ENCODE data around the gene TENM3. TPM values are rescaled to one million over a fixed set of nuclear protein-coding genes. Genes with fewer than 3 reads are reported as not detected.

The TENM3 gene
- total and polyA plus RNA-seq, 2 donors: 2.8 to 26.6 TPM

DNA sequence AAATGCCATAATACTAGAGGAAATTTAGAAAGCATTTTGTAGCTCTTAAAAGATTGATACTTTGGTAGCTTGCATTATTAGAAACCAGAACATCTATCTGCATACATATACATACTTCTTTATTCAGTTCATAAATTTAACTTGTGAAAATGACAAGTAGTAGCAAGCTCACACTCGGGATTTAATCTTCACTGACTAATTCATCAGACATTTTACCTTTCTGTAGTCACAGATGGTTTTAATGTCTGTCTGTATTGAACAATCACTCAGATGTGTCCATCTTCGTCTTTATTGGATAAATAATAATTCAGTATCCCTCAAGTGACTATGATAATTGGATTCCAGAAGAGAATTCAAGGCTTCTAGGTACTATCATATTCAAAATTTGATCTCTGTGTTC, 232.3 kb downstream of the TENM3 start:
- Histone ChIP-seq H3K27ac (ENCODE audit: low read depth) (no peak overlapping the region), H3K4me3 (ENCODE audit: low read depth, low read length) (no peak overlapping the region), H3K36me3 (ENCODE audit: insufficient read depth) (no peaks in the 10 kb centered on the region), H3K4me1 (ENCODE audit: insufficient read depth) (no peaks in the 10 kb centered on the region)
- DNase-seq (ENCODE audit: extremely low spot score): no peak
- 70% methylated on average over 2 of the region's 2 CpGs for WGBS

DNA sequence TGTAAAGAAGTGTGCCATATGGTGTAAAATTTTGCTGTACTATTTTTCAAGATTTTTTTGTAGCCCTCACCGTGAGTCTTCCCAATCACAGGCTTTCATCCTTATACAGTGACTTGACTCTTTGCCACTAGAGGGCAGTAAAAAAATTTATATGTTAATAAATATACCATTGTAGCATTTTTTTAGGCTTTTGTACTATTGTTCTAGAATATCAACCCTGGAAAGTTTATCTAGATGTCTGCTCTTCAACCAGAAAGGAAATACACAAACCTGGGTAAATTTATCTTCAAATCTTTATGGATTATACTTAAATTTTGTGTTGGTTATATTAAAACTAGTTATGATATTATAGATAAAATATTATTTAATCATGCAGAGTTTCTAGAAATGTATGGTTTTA, 235.3 kb downstream of the TENM3 start:
- Histone ChIP-seq H3K4me3 (ENCODE audit: low read depth, low read length) (no peak overlapping the region), H3K27ac (ENCODE audit: low read depth) (no peak overlapping the region), H3K4me1 (ENCODE audit: insufficient read depth) (no peaks in the 10 kb centered on the region), H3K36me3 (ENCODE audit: insufficient read depth) (no peaks in the 10 kb centered on the region)
- DNase-seq (ENCODE audit: extremely low spot score): no peak
- 1% methylated on average over 1 of the region's 1 CpG for WGBS

DNA sequence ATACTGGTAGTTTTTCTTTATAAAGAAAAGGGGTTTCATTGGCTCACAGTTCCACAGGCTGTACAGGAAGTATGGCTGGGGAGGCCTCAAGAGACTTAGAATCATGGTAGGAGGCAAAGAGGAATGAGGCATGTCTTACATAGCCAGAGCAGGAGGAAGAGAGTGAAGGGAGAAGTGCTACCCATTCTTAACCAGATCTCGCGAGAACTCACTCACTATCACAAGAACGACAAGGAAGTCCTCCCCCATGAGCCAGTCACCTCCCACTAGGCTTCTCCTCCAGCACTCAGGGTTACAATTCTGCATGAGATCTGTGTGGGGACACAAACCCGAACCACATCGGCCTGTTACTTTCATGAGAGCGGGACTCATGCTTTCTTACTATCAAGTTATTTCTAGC, 240.5 kb downstream of the TENM3 start:
- no peaks in the 10 kb centered on the region for H3K4me1 ChIP-seq (ENCODE audit: insufficient read depth)
- WGBS: 94% methylated on average over 6 of the region's 6 CpGs
- H3K27ac ChIP-seq (ENCODE audit: low read depth): no peak overlapping the region
- no peak for DNase-seq (ENCODE audit: extremely low spot score)
- H3K4me3 ChIP-seq (ENCODE audit: low read depth, low read length): no peak overlapping the region
- H3K36me3 ChIP-seq (ENCODE audit: insufficient read depth): no peaks in the 10 kb centered on the region

DNA sequence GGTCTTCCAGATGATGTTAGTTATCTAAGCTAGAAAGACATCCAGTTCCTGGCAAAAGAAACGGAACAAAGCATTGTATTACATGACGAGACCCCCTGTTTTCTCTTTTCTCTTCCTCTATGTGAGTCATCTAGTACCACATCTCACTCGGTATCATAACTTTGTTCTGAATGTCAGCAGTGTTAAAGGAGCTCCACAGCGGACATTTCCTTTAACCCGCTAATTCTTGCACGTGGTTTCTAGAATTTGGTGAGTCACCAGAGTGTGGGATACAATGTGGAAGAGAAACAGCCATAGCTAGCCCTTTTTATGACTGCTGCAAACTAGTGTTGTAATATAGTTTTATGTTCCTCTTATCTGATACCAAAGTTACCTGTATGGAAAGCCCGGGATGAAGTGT, 243.7 kb downstream of the TENM3 start:
- WGBS: 81% methylated on average over 7 of the region's 7 CpGs
- H3K4me3 ChIP-seq (ENCODE audit: low read depth, low read length): no peak overlapping the region
- no peaks in the 10 kb centered on the region for H3K36me3 ChIP-seq (ENCODE audit: insufficient read depth)
- H3K27ac ChIP-seq (ENCODE audit: low read depth): no peak overlapping the region
- H3K4me1 ChIP-seq (ENCODE audit: insufficient read depth): no peaks in the 10 kb centered on the region
- DNase-seq (ENCODE audit: extremely low spot score): no peak

DNA sequence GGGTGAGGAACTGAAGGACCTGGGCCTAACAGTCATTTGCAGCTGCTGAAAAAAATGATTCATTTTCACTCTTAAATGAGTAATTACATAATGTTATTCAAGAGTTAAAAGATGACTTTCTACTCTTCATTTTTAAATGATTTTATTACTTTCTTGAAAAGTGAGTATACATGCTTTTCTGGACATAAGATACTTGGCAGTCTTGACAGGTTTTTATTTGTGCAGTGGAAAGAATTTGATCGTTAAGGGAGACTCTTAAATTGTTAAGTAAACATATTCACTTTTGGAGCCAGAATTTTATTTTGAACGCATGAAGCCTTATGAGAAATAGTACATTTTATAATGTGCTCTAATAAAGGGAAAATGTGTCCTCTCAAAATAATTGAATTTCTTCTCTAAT, 245.7 kb downstream of the TENM3 start:
- Histone ChIP-seq H3K36me3 (ENCODE audit: insufficient read depth) (no peaks in the 10 kb centered on the region), H3K4me3 (ENCODE audit: low read depth, low read length) (no peak overlapping the region), H3K4me1 (ENCODE audit: insufficient read depth) (no peaks in the 10 kb centered on the region), H3K27ac (ENCODE audit: low read depth) (no peak overlapping the region)
- WGBS: 54% methylated on average over 2 of the region's 2 CpGs
- no peak for DNase-seq (ENCODE audit: extremely low spot score)

DNA sequence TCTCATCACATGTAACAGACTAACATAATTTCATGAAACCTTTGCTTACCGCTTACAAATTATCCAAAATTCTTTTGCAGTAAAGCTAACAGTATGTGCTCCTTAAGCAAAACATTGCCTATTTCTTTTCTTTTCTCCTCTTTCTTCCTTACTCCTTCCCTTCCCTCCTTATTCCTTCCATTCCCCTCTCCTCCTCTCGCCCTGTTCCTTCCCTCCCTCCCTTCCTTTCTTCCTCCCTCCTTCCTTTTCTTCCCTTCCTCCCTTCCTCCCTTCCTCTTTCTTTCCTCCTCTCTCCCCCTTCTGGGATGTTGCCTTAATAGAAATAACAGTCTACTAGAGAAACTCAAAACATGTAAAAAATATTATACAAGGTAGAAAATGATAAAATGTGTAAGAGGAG, 246.4 kb downstream of the TENM3 start:
- no peak for DNase-seq (ENCODE audit: extremely low spot score)
- WGBS: 95% methylated on average over 2 of the region's 2 CpGs

DNA sequence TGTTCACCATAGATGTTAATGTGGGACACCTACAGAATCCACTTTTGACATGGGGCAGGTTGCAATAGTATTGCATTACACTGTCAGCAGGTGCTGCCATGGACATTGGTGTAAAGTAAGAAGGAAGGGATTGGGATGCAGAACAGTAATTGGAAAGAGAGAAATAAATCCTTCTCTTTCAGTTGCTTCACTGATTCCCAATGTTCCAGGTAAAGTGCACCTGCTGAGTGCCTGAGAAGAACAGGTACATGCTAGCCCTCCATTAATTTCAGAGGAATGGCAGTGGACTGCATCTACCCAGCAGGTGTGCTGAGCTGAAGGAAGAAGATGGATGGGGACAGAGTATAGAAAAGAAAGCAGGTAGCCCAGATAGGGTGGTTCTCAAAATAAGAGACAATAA, 248.5 kb downstream of the TENM3 start:
- Histone ChIP-seq H3K27ac (ENCODE audit: low read depth) (no peak overlapping the region), H3K4me3 (ENCODE audit: low read depth, low read length) (no peak overlapping the region)

More for the DNA sequence above, 246.4 kb downstream of the TENM3 start:
- Histone ChIP-seq H3K36me3 (ENCODE audit: insufficient read depth) (no peaks in the 10 kb centered on the region), H3K4me1 (ENCODE audit: insufficient read depth) (no peaks in the 10 kb centered on the region), H3K4me3 (ENCODE audit: low read depth, low read length) (no peak overlapping the region), H3K27ac (ENCODE audit: low read depth) (no peak overlapping the region)

DNA sequence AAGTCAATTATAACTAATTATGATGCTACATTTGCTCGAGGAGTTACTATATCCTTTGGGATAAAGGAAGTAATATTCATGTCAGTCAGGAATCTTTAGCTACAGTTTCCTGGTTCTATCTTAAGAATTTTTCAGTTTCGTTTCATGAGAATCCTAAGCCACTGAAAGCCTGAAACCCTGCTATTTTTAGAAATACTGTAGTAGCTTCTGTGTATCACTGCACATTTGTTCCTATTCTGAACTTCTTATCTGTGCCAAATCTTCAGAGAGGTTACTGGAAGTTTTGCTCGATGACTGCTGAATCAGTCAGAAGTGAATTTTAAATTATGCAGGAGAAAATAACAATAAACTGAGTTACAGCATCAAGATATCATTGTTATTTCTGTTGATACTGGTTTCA, 249.2 kb downstream of the TENM3 start:
- Histone ChIP-seq H3K36me3 (ENCODE audit: insufficient read depth) (no peaks in the 10 kb centered on the region), H3K4me1 (ENCODE audit: insufficient read depth) (no peaks in the 10 kb centered on the region), H3K27ac (ENCODE audit: low read depth) (no peak overlapping the region), H3K4me3 (ENCODE audit: low read depth, low read length) (no peak overlapping the region)
- no peak for DNase-seq (ENCODE audit: extremely low spot score)
- 5% methylated on average over 3 of the region's 3 CpGs for WGBS

More for the DNA sequence above, 248.5 kb downstream of the TENM3 start:
- Histone ChIP-seq H3K36me3 (ENCODE audit: insufficient read depth) (no peaks in the 10 kb centered on the region), H3K4me1 (ENCODE audit: insufficient read depth) (no peaks in the 10 kb centered on the region)
- DNase-seq (ENCODE audit: extremely low spot score): no peak

DNA sequence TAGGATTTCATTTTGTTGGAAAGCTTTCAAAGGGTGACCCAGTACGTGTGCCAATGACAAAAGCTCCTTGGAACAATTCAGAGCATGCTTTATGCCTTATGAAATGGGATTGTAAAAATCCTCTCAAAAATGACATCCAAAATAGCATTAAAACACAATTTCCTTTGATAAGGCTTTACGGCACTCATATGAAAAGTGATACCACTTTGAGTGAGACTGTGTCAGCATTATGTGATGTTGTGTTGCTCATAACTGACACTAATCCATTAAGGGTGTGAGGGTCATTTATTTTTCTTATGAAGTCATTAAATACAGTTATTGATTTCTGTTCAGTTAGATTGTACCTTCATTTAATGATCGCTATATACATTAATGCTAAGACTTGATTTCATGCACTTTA, 250.2 kb downstream of the TENM3 start:
- DNase-seq (ENCODE audit: extremely low spot score): no peak
- H3K36me3 ChIP-seq (ENCODE audit: insufficient read depth): no peaks in the 10 kb centered on the region
- H3K4me3 ChIP-seq (ENCODE audit: low read depth, low read length): no peak overlapping the region
- H3K27ac ChIP-seq (ENCODE audit: low read depth): no peak overlapping the region
- H3K4me1 ChIP-seq (ENCODE audit: insufficient read depth): no peaks in the 10 kb centered on the region
- 78% methylated on average over 3 of the region's 3 CpGs for WGBS

DNA sequence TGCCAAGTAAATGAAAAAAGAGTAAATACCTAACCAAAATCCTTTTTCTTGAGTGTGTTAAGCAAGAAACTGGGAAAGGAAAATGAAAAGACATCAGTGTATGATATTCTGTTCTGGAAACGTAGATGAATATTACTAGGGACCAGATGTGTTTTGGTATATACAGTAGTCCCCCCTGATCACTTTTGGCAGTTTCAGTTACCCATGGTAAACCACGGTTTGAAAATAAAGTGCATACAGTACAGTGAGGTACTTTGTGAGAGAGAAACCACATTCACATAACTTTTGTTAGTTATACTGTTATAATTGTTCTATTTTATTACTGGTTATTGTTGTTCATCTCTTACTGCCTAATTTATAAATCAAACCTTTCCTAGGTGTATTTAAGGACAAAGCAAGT, 250.9 kb downstream of the TENM3 start:
- no peaks in the 10 kb centered on the region for H3K4me1 ChIP-seq (ENCODE audit: insufficient read depth)
- no peak overlapping the region for H3K27ac ChIP-seq (ENCODE audit: low read depth)
- no peak overlapping the region for H3K4me3 ChIP-seq (ENCODE audit: low read depth, low read length)
- WGBS: 86% methylated on average over 2 of the region's 2 CpGs
- no peak for DNase-seq (ENCODE audit: extremely low spot score)
- no peaks in the 10 kb centered on the region for H3K36me3 ChIP-seq (ENCODE audit: insufficient read depth)

DNA sequence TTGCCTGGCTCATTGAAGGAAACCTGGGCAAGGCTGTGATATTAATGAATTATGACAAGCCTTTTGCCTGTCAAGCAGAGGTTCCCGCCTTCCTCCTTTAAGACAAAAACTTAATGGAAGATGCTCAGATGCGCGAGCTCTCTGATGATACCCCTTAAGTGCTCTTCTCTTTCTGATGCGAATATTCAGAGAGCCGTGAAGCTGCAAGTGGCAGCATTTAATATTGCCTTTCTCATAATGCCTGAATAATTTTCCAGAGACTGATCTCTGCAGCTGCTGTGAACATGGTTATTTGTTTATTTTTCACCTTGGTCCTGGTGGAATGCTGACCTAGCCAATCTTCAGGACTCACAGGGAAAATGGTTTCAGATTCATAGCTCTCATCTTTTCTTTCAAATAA, 251.8 kb downstream of the TENM3 start:
- Histone ChIP-seq H3K27ac (ENCODE audit: low read depth) (no peak overlapping the region), H3K4me1 (ENCODE audit: insufficient read depth) (no peaks in the 10 kb centered on the region), H3K4me3 (ENCODE audit: low read depth, low read length) (no peak overlapping the region), H3K36me3 (ENCODE audit: insufficient read depth) (no peaks in the 10 kb centered on the region)
- 89% methylated on average over 5 of the region's 5 CpGs for WGBS
- no peak for DNase-seq (ENCODE audit: extremely low spot score)

DNA sequence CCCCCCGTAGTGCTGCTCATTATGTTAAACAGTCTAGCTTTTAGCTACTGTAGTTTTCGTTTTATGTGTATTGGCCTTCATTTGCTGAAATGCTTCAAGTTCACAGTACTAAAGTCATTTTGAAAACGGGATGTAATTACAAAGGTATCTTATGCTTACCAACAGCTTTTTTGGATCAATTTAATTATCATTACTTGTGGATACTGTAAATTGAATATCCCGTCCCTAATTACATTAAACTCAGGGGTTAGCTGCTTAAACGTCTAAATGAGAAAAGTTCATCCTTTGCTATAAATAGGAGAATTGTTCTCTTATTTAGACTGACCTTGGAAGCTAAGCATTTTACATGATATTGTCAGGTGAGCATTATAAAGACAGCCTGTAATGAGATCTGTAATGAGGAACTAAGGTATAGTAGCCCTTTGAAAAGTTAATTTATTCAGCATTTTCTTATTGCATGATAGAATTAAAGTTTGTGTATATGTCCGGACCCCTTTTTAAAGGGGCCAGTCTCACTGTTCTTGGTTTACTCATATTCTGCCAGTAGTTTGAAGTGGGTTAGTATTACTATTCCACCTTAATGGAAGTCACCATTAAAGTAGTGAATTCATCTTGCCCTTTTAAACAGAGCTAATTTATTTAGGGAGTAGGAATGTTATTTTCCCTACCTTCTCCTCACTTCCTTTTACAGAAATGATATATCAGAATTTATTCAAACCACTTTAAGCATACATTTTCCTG, 252.6 kb downstream of the TENM3 start:
- WGBS: 78% methylated on average over 6 of the region's 6 CpGs
- H3K27ac ChIP-seq (ENCODE audit: low read depth): no peak overlapping the region
- H3K4me1 ChIP-seq (ENCODE audit: insufficient read depth): no peaks in the 10 kb centered on the region
- H3K36me3 ChIP-seq (ENCODE audit: insufficient read depth): no peaks in the 10 kb centered on the region
- H3K4me3 ChIP-seq (ENCODE audit: low read depth, low read length): no peak overlapping the region
- no peak for DNase-seq (ENCODE audit: extremely low spot score)

DNA sequence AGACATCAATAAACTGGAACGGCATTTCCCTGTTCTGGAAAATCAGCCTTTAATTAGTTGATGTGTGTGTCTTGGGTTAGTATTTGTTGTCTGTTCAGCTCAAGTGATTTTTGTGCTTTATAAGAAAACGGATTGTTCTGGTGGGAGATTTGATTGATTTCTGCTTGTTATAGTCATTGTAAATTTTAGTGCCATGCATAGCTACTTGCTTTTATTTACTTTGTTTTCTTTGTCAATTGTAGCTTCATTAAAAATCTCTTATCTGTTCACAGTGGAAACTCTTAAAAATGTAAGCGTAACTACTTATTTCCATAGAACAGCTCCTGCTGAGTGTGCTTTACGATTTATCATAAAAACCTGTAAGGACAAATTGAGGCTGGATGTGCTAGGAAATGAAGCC, 253.2 kb downstream of the TENM3 start:
- H3K36me3 ChIP-seq (ENCODE audit: insufficient read depth): no peaks in the 10 kb centered on the region
- DNase-seq (ENCODE audit: extremely low spot score): no peak
- H3K27ac ChIP-seq (ENCODE audit: low read depth): no peak overlapping the region
- no peak overlapping the region for H3K4me3 ChIP-seq (ENCODE audit: low read depth, low read length)
- 67% methylated on average over 4 of the region's 4 CpGs for WGBS
- no peaks in the 10 kb centered on the region for H3K4me1 ChIP-seq (ENCODE audit: insufficient read depth)

DNA sequence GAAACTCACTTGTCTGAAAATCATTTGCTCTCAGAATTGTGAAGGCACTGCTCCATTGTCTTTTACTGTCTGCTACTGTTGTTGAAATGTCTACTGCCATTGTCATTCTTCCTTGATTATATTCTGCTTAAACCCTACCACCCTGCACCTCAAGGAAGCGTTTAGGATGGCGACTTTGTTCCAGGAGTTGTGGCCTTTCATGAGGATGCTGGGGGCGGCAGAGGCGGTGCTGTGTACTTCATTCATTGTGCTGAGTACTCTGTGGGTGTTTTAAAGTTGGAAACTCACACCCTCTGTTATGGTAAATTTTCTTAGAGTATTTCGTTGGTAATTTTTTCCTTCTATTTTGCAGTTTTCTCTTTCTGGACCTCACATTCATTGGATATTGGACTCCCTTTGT, 258.9 kb downstream of the TENM3 start:
- Histone ChIP-seq H3K27ac (ENCODE audit: low read depth) (no peak overlapping the region), H3K4me1 (ENCODE audit: insufficient read depth) (no peaks in the 10 kb centered on the region), H3K4me3 (ENCODE audit: low read depth, low read length) (no peak overlapping the region), H3K36me3 (ENCODE audit: insufficient read depth) (no peaks in the 10 kb centered on the region)
- DNase-seq (ENCODE audit: extremely low spot score): no peak
- WGBS: 87% methylated on average over 5 of the region's 5 CpGs

DNA sequence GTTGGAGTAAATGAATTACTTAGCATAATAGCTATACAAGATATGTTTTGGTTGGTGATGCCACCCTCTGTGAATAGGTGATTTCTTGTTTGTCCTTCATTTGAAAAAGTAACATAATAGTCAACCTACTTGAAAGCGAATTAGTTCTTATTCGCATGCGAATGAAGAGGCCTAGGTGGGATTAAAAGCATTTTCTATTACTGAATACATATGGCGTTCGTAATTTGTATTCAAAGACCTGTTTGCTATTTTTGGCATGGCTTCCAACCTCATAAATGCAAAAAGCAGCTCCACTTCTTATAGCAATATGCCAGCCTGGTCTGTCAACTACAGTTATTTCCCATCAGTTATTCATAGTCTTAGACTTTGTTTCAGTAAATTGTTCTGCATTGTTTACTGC, 261.3 kb downstream of the TENM3 start:
- H3K27ac ChIP-seq (ENCODE audit: low read depth): no peak overlapping the region
- WGBS: 92% methylated on average over 5 of the region's 5 CpGs
- no peak for DNase-seq (ENCODE audit: extremely low spot score)
- no peaks in the 10 kb centered on the region for H3K4me1 ChIP-seq (ENCODE audit: insufficient read depth)
- H3K4me3 ChIP-seq (ENCODE audit: low read depth, low read length): no peak overlapping the region
- H3K36me3 ChIP-seq (ENCODE audit: insufficient read depth): no peaks in the 10 kb centered on the region

All from urinary bladder (tissue), 4 donors.